Uterus (tissue), 2 donors: ENCODE measurements around the gene SIM2.

Source experiments
- POLR2A ChIP-seq, 2 donors: fragments of 450-650 bp; IDR thresholded peaks; one replicate each; pipeline ENCODE4 v1.6.1; 2016; ENCODE audit warnings: antibody characterized with exemption in 2 of 2, mild to moderate bottlenecking in 1 of 2, moderate library complexity in 1 of 2
- TF ChIP-seq, protein P1 (sequence below), 4 experiments: fragments of 200-600 bp in 2 of 4; fragments of 450-650 bp in 2 of 4; sonication (generic) in 2 of 4; IDR thresholded peaks; one replicate each; pipeline ENCODE4 v1.5.1; 2016 to 2019; ENCODE audit warnings: antibody characterized with exemption in 4 of 4, mild to moderate bottlenecking in 2 of 4, moderate library complexity in 1 of 4

DNA sequence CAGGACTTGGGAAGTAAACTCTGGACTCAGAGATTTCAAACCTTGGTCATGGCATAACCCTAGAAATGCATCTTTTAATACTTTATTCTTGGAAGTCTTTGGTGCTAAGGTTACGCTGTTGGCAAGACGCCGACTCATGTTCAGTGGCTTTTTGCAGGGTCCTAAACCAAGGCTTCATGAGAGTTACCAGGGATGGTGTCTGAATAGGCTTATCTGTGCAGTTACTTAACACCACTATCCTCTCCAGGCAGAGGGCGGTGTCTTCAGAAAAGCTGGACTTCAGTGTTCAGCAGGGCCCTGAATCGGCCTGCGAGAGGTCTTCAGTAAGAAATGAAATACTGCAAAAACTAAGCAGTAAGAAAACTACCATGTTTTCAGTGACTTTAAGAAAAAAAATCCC is 58.3 kb downstream of the SIM2 start:
- TF ChIP-seq, protein P1, sequence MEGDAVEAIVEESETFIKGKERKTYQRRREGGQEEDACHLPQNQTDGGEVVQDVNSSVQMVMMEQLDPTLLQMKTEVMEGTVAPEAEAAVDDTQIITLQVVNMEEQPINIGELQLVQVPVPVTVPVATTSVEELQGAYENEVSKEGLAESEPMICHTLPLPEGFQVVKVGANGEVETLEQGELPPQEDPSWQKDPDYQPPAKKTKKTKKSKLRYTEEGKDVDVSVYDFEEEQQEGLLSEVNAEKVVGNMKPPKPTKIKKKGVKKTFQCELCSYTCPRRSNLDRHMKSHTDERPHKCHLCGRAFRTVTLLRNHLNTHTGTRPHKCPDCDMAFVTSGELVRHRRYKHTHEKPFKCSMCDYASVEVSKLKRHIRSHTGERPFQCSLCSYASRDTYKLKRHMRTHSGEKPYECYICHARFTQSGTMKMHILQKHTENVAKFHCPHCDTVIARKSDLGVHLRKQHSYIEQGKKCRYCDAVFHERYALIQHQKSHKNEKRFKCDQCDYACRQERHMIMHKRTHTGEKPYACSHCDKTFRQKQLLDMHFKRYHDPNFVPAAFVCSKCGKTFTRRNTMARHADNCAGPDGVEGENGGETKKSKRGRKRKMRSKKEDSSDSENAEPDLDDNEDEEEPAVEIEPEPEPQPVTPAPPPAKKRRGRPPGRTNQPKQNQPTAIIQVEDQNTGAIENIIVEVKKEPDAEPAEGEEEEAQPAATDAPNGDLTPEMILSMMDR (IDR thresholded peaks at IDR 0.05): no peak
- no peak for TF ChIP-seq POLR2A (IDR thresholded peaks at IDR 0.05)
